Mucosa of descending colon (tissue), 3 donors: ENCODE results near the gene ELN. TPM values are rescaled to one million over a fixed set of nuclear protein-coding genes. Genes with fewer than 3 reads are reported as not detected.

Source experiments
- ATAC-seq: fragments of 200-7000 bp; cut with Tn5 transposase; one replicate; pipeline ENCODE4 v1.9.1; 2020; ENCODE audit warnings: mild to moderate bottlenecking, moderate library complexity
- DNase-seq, 3 donors: peaks; one replicate each; pipeline ENCODE4 v3.0.0-alpha.2; 2020
- H3K36me3 ChIP-seq: fragments of 200-600 bp; one replicate; pipeline ENCODE4 v1.8.0; 2021; ENCODE audit warnings: low read depth, mild to moderate bottlenecking
- H3K4me1 ChIP-seq: fragments of 200-600 bp; one replicate; pipeline ENCODE4 v1.8.0; 2021; ENCODE audit warnings: low read depth, mild to moderate bottlenecking
- H3K4me3 ChIP-seq: fragments of 200-600 bp; one replicate; pipeline ENCODE4 v1.8.0; 2021; ENCODE audit warnings: mild to moderate bottlenecking
- H3K9me3 ChIP-seq: fragments of 200-600 bp; one replicate; pipeline ENCODE4 v1.8.0; 2021; ENCODE audit warnings: mild to moderate bottlenecking
- intact Hi-C, 2 donors: fragments of 100-400 bp; cut with DNase I in 1 of 2; cut with micrococcal nuclease in 1 of 2; formaldehyde crosslinking; loops; one replicate each; pipeline versions ENCODE4 v1.11.0 to v1.11.1; 2022; cut with DNase I, micrococcal nuclease
- total RNA-seq, 3 donors: library from RNA; stranded (reverse); fragmentation: NEBNext Ultra II Directional in 2 of 3; extraction: Animal tissue kit (Norgen Biotek cat#: 25700) in 2 of 3; gene quantifications; one replicate each; pipeline versions ENCODE4 v1.2.1 to v1.2.4, GENCODE V29; 2021 to 2023
- TF ChIP-seq, protein P1 (sequence below): fragments of 200-600 bp; IDR thresholded peaks from one replicate; pipeline ENCODE4 v1.8.0; 2022; ENCODE audit warnings: antibody characterized with exemption, mild to moderate bottlenecking
- donor health status: DM: no; HTN: no; CAD: no; lungs with moderate emphysema.
- donor health status: DM: no; HTN: no; CAD: no.
- donor health status: DM: no; HTN: yes; CAD: no.

ELN gene
- total RNA-seq, 3 donors from 2014 or later, result 5.0 to 43.4 (median 20.5) TPM

DNA sequence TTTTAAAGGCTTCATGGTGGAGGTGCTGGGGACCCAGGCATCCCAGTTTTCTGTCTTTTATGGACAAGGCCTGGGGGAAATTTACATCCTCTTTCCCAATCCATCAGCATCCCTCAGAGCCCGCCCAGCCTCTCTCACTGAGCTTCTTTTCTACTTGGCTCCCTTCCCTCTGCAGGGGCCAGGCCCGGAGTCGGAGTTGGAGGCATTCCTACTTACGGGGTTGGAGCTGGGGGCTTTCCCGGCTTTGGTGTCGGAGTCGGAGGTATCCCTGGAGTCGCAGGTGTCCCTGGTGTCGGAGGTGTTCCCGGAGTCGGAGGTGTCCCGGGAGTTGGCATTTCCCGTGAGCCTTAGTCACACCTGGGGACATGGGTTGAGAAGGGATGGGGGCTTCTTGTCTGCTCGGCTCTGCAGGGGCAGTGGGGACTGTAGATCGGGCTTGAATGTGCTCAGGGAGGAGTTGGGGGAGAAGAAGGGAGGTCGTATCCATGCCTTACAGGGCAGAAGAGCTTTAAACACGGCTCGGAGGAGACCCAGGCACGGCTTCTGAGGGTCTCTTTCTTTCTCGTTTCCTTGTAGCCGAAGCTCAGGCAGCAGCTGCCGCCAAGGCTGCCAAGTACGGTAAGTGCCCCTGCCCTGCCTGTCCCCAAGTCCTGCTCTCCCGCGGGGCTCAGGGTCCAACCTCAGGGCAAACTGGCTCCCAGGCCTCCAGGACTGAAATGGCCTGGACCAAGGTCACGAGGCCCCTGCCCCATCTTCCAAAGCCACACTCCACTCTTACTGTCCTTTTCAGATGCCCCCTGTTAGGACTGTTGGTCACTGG lies 28.3 kb downstream of the ELN start:
- TF ChIP-seq, protein P1, sequence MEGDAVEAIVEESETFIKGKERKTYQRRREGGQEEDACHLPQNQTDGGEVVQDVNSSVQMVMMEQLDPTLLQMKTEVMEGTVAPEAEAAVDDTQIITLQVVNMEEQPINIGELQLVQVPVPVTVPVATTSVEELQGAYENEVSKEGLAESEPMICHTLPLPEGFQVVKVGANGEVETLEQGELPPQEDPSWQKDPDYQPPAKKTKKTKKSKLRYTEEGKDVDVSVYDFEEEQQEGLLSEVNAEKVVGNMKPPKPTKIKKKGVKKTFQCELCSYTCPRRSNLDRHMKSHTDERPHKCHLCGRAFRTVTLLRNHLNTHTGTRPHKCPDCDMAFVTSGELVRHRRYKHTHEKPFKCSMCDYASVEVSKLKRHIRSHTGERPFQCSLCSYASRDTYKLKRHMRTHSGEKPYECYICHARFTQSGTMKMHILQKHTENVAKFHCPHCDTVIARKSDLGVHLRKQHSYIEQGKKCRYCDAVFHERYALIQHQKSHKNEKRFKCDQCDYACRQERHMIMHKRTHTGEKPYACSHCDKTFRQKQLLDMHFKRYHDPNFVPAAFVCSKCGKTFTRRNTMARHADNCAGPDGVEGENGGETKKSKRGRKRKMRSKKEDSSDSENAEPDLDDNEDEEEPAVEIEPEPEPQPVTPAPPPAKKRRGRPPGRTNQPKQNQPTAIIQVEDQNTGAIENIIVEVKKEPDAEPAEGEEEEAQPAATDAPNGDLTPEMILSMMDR, result no peak
- Histone ChIP-seq H3K4me3 (no peak overlapping the region), H3K36me3 (no peaks in the 10 kb centered on the region), H3K9me3 (no peaks in the 10 kb centered on the region), H3K4me1 (peaks cover 17% of the 10 kb centered on the region)
- DNase-seq, result peak in 1 of 3 donors; percentile 20
- no peak for ATAC-seq
- intact Hi-C loops, result no loop called here

DNA sequence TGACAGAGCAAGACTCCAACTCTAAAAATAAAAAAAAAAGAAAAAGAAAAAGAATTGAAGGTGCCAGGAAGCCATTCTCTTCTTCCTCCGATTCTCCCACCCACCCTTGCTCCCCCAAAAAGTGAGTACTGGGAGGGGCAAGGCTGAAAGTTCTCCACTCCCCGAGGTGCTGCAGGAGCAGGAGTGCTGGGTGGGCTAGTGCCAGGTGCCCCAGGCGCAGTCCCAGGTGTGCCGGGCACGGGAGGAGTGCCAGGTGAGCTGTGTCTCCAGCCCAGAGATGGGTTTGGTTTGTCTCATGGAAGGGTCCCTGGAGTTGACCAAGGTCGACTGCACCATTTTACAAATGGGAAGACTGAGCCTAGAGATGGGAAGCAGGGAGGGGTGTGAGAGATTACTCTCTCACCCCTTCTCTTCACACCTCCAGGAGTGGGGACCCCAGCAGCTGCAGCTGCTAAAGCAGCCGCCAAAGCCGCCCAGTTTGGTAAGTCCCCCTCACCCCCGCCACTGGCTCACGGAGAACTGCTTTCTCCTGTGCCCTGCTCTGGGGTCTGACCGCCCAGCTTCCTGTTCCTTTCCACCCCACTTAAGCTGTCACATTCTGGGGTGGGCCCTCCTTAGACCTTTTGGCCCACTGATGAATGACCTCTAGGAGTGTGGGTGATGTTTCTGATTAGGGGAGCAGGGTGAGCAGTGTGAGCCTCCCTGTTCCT lies 29.4 kb downstream of the ELN start:
- H3K36me3 ChIP-seq, result no peaks in the 10 kb centered on the region
- ATAC-seq, result no peak
- TF ChIP-seq, protein P1, result no peak

DNA sequence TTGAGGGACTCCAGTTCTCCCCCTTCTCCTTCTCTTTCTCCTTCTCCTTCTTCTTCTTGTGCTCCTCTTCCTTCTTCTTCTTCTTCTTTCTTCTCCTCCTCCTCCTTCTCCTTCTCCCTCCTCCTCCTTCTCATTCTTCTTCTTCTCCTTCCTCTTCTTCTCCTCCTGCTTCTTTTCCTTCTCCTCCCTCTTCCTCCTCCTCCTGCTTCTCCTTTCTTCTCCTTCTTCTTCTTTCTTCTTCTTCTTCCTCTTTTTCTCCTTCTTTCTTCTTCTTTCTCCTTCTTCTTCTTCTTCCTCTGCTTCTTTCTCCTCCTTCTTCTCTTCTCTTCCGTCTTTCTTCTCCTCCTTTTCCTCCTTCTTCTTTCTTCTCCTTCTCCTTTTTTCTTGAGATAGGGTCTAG lies 30.0 kb downstream of the ELN start:
- intact Hi-C loops, result no loop called here
- TF ChIP-seq, protein P1, result no peak
- no peaks in the 10 kb centered on the region for H3K36me3 ChIP-seq
- DNase-seq (no peak), ATAC-seq (no peak)
- H3K4me3 ChIP-seq, result no peak overlapping the region
- H3K9me3 ChIP-seq, result no peaks in the 10 kb centered on the region
- H3K4me1 ChIP-seq, result peaks cover 26% of the 10 kb centered on the region

More for the DNA sequence above, 29.4 kb downstream of the ELN start:
- DNase-seq, result peak in 1 of 3 donors; percentile 25
- intact Hi-C loops, result no loop called here
- no peak overlapping the region for H3K4me3 ChIP-seq
- H3K4me1 ChIP-seq, result peaks cover 20% of the 10 kb centered on the region
- H3K9me3 ChIP-seq, result no peaks in the 10 kb centered on the region

DNA sequence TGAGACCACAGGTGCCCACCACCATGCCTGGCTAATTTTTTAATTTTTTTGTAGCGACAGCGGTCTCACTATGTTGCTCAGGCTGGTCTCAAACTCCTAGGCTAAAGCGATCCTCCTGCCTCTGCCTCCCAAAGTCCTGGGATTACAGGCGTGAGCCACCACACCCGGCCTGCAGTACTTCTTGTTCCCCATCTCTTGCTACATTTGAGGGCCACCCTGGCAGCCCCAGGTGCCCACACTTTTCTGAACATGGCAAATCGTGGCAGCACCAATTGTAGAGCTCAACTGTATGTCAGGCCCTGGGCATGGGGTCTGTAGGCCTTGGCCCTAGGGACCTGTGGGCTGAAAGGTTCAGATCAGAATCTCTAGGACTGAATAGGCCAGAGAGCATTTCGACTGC lies 30.5 kb downstream of the ELN start:
- intact Hi-C loops, result no loop called here
- H3K36me3 ChIP-seq, result no peaks in the 10 kb centered on the region
- ATAC-seq, result no peak
- no peaks in the 10 kb centered on the region for H3K9me3 ChIP-seq
- H3K4me3 ChIP-seq, result no peak overlapping the region
- TF ChIP-seq, protein P1, result no peak
- DNase-seq, result peak in 1 of 3 donors; percentile 24
- peaks cover 28% of the 10 kb centered on the region for H3K4me1 ChIP-seq

DNA sequence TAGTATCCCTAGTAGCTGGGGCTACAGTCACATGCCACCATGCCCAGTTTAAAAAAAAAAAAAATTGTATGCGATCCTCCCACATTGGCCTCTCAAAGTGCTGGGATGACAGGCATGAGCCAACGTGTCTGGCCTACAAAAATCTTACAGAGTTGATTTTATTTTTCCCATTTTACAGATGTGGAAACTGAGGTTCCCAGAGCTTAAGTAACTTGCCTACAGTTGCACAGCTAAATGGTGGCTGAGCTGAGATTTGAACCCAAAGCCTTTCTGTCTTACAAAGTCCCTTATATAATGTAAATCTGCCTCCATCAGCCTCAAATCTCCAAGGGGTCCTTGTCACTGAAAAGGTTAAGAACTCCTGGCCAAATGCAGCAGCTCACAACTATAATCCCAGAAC lies 31.1 kb downstream of the ELN start:
- DNase-seq (no peak), ATAC-seq (no peak)
- TF ChIP-seq, protein P1, result no peak
- Histone ChIP-seq H3K9me3 (no peaks in the 10 kb centered on the region), H3K4me1 (peaks cover 28% of the 10 kb centered on the region), H3K4me3 (no peak overlapping the region), H3K36me3 (no peaks in the 10 kb centered on the region)
- intact Hi-C loops, result no loop called here
